ENCODE measurements around the gene TNPO1.

The TNPO1 gene

DNA sequence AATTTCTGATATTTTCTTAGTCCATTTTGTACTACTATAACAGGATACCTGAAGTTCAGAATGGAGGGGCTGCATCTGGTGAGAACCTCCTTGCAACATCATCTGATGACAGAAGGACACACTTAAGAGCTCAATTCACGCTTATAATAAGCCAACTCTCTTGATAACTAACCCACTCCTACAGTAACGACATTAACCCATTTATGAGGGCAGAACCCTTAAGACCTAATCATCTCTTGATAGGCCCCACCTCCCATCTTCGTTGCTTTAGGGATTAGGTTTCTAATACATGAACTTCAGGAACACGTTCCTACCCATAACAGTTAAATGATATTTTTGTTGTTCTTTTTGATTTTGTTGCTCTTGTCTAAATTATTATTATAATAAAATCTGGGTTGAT, 69.4 kb downstream of the TNPO1 start:
- no peak for TF ChIP-seq ZNF585B (tag by site-specific recombination; IDR thresholded peaks at IDR 0.05)
- TF ChIP-seq ZFP3 (tag by site-specific recombination; IDR thresholded peaks at IDR 0.05; ENCODE audit: low read depth), result peak; percentile 54; the same call in 1 of the 2 replicates
- peaks cover 89 to 97% of the 10 kb centered on the region in 2 experiments for H3K36me3 ChIP-seq (ENCODE audit: control insufficient read depth in 2 of 2, insufficient read depth in 1 of 2, low read length in 2 of 2)
- H3K27ac ChIP-seq (ENCODE audit: extremely low read depth, low read depth, low read length), result no peak overlapping the region
- ChIA-PET POLR2A (no interaction called here), CTCF (interaction anchor here (0.5 kb wide), 1 partner anchor 70 kb away, joined by 3 read pairs; the partner anchor contains the start of gene FCHO2)
- H3K4me1 ChIP-seq (ENCODE audit: control insufficient read depth, insufficient read depth, low read length), result no peaks in the 10 kb centered on the region
- no peaks in the 10 kb centered on the region for H3K9me3 ChIP-seq (ENCODE audit: control insufficient read depth, insufficient read depth, low read depth, low read length)
- no peak overlapping the region for H3K4me3 ChIP-seq (ENCODE audit: low read depth, low read length)

DNA sequence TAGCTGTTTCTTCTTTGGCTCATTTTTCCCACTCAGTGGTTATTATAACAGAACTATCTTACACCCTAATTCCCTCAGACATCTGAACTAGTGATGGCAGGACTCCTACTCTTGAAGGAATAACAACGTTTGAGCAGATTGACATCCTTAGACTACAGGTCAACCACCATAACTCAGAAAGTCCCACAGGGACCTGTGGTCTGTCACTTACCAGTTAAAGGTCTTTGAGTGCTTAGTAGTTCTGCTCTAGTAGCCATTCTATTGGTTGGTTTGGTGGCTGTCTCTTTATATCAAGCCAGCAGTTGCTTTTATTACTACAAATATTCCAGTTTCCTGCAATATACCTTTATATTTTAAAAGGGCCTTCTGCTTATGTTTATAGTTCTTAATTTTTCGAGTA, 72.1 kb downstream of the TNPO1 start:
- ChIA-PET POLR2A (no interaction called here), CTCF (no interaction called here)
- H3K27ac ChIP-seq (ENCODE audit: extremely low read depth, low read depth, low read length), result no peak overlapping the region
- no peaks in the 10 kb centered on the region for H3K4me1 ChIP-seq (ENCODE audit: control insufficient read depth, insufficient read depth, low read length)
- TF ChIP-seq ZNF621 (tag by site-specific recombination; IDR thresholded peaks at IDR 0.05) (no peak), ZNF837 (tag by site-specific recombination; IDR thresholded peaks at IDR 0.05) (no peak), ZBTB48 (tag by site-specific recombination; IDR thresholded peaks at IDR 0.05) (no peak), HOXD13 (CRISPR knock-in tag; IDR thresholded peaks at IDR 0.05; ENCODE audit: borderline replicate concordance) (no peak), KLF9 (tag by site-specific recombination; IDR thresholded peaks at IDR 0.05; ENCODE audit: low read depth) (no peak), PRDM1 (tag by site-specific recombination; IDR thresholded peaks at IDR 0.05) (no peak), ZNF561 (tag by site-specific recombination; IDR thresholded peaks at IDR 0.05; ENCODE audit: borderline replicate concordance) (no peak), ZNF626 (tag by site-specific recombination; IDR thresholded peaks at IDR 0.05) (no peak), ZNF394 (tag by site-specific recombination; IDR thresholded peaks at IDR 0.05; ENCODE audit: borderline replicate concordance) (no peak), ZNF501 (tag by site-specific recombination; IDR thresholded peaks at IDR 0.05) (no peak)
- TF ChIP-seq, protein P1, sequence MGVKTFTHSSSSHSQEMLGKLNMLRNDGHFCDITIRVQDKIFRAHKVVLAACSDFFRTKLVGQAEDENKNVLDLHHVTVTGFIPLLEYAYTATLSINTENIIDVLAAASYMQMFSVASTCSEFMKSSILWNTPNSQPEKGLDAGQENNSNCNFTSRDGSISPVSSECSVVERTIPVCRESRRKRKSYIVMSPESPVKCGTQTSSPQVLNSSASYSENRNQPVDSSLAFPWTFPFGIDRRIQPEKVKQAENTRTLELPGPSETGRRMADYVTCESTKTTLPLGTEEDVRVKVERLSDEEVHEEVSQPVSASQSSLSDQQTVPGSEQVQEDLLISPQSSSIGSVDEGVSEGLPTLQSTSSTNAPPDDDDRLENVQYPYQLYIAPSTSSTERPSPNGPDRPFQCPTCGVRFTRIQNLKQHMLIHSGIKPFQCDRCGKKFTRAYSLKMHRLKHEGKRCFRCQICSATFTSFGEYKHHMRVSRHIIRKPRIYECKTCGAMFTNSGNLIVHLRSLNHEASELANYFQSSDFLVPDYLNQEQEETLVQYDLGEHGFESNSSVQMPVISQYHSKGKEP (tag by site-specific recombination; IDR thresholded peaks at IDR 0.05), result no peak
- TF ChIP-seq, protein P2, sequence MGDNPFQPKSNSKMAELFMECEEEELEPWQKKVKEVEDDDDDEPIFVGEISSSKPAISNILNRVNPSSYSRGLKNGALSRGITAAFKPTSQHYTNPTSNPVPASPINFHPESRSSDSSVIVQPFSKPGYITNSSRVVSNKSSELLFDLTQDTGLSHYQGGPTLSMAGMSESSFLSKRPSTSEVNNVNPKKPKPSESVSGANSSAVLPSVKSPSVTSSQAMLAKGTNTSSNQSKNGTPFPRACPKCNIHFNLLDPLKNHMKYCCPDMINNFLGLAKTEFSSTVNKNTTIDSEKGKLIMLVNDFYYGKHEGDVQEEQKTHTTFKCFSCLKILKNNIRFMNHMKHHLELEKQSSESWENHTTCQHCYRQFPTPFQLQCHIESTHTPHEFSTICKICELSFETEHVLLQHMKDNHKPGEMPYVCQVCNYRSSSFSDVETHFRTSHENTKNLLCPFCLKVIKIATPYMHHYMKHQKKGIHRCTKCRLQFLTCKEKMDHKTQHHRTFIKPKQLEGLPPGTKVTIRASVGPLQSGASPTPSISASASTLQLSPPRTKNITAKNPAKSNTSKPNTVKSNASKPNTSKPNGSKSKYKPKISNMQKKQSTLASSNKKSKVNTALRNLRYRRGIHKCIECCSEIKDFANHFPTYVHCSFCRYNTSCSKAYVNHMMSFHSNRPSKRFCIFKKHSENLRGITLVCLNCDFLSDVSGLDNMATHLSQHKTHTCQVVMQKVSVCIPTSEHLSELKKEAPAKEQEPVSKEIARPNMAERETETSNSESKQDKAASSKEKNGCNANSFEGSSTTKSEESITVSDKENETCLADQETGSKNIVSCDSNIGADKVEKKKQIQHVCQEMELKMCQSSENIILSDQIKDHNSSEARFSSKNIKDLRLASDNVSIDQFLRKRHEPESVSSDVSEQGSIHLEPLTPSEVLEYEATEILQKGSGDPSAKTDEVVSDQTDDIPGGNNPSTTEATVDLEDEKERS (tag by site-specific recombination; IDR thresholded peaks at IDR 0.05), result no peak
- TF ChIP-seq, protein P3, sequence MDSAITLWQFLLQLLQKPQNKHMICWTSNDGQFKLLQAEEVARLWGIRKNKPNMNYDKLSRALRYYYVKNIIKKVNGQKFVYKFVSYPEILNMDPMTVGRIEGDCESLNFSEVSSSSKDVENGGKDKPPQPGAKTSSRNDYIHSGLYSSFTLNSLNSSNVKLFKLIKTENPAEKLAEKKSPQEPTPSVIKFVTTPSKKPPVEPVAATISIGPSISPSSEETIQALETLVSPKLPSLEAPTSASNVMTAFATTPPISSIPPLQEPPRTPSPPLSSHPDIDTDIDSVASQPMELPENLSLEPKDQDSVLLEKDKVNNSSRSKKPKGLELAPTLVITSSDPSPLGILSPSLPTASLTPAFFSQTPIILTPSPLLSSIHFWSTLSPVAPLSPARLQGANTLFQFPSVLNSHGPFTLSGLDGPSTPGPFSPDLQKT (IDR thresholded peaks at IDR 0.05; ENCODE audit: borderline replicate concordance, low read depth, low read length), result no peak
- no peaks in the 10 kb centered on the region for H3K9me3 ChIP-seq (ENCODE audit: control insufficient read depth, insufficient read depth, low read depth, low read length)
- H3K36me3 ChIP-seq (ENCODE audit: control insufficient read depth in 2 of 2, insufficient read depth in 1 of 2, low read length in 2 of 2), result peaks cover 89 to 94% of the 10 kb centered on the region in 2 experiments
- no peak overlapping the region for H3K4me3 ChIP-seq (ENCODE audit: low read depth, low read length)

DNA sequence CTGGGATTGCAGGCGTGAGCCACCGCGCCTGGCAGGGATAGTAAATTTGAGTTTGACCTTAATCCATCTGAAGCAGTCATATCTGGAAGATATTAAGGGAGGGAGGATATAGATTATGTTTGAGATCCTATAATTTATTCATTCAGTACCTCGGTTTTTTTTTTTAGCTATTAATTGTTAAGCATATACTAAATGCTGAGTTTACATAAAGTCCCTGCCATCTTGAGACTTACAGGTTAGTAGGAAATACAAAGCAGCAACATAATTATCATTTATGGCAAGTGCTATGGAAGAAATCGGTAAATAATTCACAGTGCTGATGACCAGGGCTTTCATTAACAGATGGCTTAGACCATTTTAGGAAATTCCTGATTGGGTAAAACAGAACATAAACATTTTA, 72.9 kb downstream of the TNPO1 start:
- POLR2A ChIA-PET, result no interaction called here
- CTCF ChIA-PET, result interaction anchor here (0.6 kb wide), 1 partner anchor 523 kb away, joined by 4 read pairs; no protein-coding TSS in a partner anchor
- Histone ChIP-seq H3K4me1 (ENCODE audit: control insufficient read depth, insufficient read depth, low read length) (no peaks in the 10 kb centered on the region), H3K27ac (ENCODE audit: extremely low read depth, low read depth, low read length) (no peak overlapping the region), H3K36me3 (ENCODE audit: control insufficient read depth in 2 of 2, insufficient read depth in 1 of 2, low read length in 2 of 2) (peaks cover 89 to 94% of the 10 kb centered on the region in 2 experiments), H3K4me3 (ENCODE audit: low read depth, low read length) (no peak overlapping the region), H3K9me3 (ENCODE audit: control insufficient read depth, insufficient read depth, low read depth, low read length) (no peaks in the 10 kb centered on the region)
- TF ChIP-seq GLI4 (tag by site-specific recombination; IDR thresholded peaks at IDR 0.05) (no peak), SCRT2 (tag by site-specific recombination; IDR thresholded peaks at IDR 0.05) (no peak), ZNF530 (tag by site-specific recombination; IDR thresholded peaks at IDR 0.05; ENCODE audit: low read depth) (no peak), ZNF629 (tag by site-specific recombination; IDR thresholded peaks at IDR 0.05) (no peak), ZNF292 (tag by site-specific recombination; IDR thresholded peaks at IDR 0.05; ENCODE audit: borderline replicate concordance, low read depth) (no peak), ZNF529 (tag by site-specific recombination; IDR thresholded peaks at IDR 0.05; ENCODE audit: insufficient replicate concordance) (no peak), ZBTB48 (tag by site-specific recombination; IDR thresholded peaks at IDR 0.05) (no peak)
